Hepatocyte (in vitro differentiated cells): ENCODE data around the gene TMEM41B.

Experiments
- EZH2phosphoT487 ChIP-seq: fragments of 200-600 bp; sonication (generic); IDR thresholded peaks from one replicate; pipeline ENCODE4 v1.6.1; 2018; ENCODE audit warnings: antibody characterized with exemption, mild to moderate bottlenecking, low read depth, moderate library complexity; ENCODE audit not compliant: unreplicated experiment, severe bottlenecking
- TF ChIP-seq, protein P1 (sequence below): fragments of 200-600 bp; sonication (generic); IDR thresholded peaks from 2 replicates; pipeline ENCODE4 v1.5.1; 2016; ENCODE audit warnings: antibody characterized with exemption, mild to moderate bottlenecking; ENCODE audit not compliant: poor library complexity

DNA sequence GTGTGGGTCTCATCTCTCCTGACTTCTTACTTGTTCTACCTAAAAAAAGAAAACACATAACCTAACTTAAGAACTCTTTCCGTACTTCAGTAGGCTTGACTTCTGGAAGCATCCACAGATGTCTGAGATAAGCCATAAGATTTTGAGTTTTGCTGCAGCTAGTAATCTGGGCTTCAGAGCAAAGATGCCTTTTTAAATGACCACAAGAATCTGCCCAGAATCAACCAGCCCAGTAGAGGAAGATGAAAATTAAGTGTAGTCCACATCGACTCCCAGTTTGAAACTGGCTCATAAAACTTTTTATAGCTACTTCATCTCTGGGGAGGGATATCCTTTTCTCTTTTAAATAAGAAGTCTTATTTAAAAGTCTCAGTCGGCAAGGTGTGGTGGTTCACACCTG, 60.0 kb downstream of the TMEM41B start:
- TF ChIP-seq, protein P1, sequence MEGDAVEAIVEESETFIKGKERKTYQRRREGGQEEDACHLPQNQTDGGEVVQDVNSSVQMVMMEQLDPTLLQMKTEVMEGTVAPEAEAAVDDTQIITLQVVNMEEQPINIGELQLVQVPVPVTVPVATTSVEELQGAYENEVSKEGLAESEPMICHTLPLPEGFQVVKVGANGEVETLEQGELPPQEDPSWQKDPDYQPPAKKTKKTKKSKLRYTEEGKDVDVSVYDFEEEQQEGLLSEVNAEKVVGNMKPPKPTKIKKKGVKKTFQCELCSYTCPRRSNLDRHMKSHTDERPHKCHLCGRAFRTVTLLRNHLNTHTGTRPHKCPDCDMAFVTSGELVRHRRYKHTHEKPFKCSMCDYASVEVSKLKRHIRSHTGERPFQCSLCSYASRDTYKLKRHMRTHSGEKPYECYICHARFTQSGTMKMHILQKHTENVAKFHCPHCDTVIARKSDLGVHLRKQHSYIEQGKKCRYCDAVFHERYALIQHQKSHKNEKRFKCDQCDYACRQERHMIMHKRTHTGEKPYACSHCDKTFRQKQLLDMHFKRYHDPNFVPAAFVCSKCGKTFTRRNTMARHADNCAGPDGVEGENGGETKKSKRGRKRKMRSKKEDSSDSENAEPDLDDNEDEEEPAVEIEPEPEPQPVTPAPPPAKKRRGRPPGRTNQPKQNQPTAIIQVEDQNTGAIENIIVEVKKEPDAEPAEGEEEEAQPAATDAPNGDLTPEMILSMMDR: no peak
- TF ChIP-seq EZH2phosphoT487: no peak
